ENCODE measurements around the gene CTTNBP2. TPM values are rescaled to one million over a fixed set of nuclear protein-coding genes. Genes with fewer than 3 reads are reported as not detected.

Gene CTTNBP2
- total and polyA plus RNA-seq, 10 donors: 0.68 to 15.1 (median 8.5) TPM

DNA sequence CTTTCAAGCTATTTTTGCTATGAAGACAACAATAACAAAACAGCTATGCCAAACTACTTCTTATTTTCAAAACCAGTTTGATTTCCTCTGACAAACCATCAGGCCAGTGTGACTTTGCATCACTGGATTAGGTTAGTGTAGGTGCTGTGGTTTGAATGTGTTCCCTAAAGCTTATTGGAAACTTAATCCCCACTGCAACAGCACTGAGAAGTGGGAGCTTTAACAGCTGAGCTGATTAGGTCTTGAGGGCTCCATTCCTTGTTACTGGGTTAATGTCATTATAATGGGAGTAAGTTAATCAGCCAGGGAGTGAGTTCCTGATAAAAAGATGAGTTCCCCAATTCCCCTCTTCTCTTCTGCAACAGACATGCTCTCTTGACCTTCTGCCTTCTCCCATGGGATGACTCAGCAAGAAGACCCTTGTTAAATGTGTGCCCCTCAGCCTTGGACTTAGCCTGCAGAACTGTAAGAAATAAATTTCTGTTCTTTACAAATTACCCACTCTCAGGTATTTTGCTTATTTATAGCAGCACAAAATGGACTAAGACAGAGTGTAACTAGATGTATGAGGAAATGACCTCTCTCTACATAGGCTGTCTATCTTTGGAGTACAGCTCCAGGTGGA is 186.8 kb downstream of the CTTNBP2 start:
- H3K4me1 ChIP-seq: no peaks in the 10 kb centered on the region
- DNase-seq: no peak
- no peak overlapping the region for H3K4me3 ChIP-seq
- TF ChIP-seq POLR2AphosphoS5 (IDR thresholded peaks at IDR 0.05): no peak
- TF ChIP-seq, protein P1, sequence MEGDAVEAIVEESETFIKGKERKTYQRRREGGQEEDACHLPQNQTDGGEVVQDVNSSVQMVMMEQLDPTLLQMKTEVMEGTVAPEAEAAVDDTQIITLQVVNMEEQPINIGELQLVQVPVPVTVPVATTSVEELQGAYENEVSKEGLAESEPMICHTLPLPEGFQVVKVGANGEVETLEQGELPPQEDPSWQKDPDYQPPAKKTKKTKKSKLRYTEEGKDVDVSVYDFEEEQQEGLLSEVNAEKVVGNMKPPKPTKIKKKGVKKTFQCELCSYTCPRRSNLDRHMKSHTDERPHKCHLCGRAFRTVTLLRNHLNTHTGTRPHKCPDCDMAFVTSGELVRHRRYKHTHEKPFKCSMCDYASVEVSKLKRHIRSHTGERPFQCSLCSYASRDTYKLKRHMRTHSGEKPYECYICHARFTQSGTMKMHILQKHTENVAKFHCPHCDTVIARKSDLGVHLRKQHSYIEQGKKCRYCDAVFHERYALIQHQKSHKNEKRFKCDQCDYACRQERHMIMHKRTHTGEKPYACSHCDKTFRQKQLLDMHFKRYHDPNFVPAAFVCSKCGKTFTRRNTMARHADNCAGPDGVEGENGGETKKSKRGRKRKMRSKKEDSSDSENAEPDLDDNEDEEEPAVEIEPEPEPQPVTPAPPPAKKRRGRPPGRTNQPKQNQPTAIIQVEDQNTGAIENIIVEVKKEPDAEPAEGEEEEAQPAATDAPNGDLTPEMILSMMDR (IDR thresholded peaks at IDR 0.05 in 8 of 11, conservative IDR thresholded peaks at IDR 0.05 in 3 of 11): no peak
- TF ChIP-seq POLR2A (IDR thresholded peaks at IDR 0.05): no peak
- no peaks in the 10 kb centered on the region for H3K9me3 ChIP-seq
- intact Hi-C loops (cut with DNase I; ENCODE audit: low total_unique reads): no loop called here
- H3K27me3 ChIP-seq (replicated peaks in 1 of 7): no peaks in the 10 kb centered on the region
- no peak overlapping the region for H3K27ac ChIP-seq
- no peaks in the 10 kb centered on the region for H3K36me3 ChIP-seq

DNA sequence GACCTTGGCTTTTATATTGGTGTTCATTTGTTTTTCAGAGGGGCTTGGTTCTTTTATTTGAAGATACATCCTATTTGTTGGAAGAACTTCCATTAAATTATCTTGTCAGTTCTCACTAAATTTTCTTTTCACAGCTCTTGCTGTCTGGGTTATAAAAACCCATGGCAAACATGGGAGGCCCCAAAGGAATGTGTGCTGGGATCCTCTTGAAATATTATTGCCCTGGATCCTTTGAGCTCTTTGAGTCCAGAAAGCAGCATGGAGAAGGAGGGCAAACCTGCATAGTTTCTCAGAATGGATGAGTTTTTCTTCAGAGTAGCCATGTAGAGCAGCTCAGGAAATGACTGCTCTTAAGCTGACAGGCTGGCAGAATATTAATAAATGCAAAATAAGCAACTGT is 187.4 kb downstream of the CTTNBP2 start:
- intact Hi-C loops (cut with DNase I; ENCODE audit: low total_unique reads): no loop called here
- TF ChIP-seq POLR2AphosphoS5 (IDR thresholded peaks at IDR 0.05): no peak
- no peak for TF ChIP-seq POLR2A (IDR thresholded peaks at IDR 0.05)
- TF ChIP-seq, protein P1 (IDR thresholded peaks at IDR 0.05 in 8 of 11, conservative IDR thresholded peaks at IDR 0.05 in 3 of 11): no peak
- Histone ChIP-seq H3K4me1 (no peaks in the 10 kb centered on the region), H3K9me3 (no peaks in the 10 kb centered on the region), H3K36me3 (no peaks in the 10 kb centered on the region), H3K4me3 (no peak overlapping the region), H3K27ac (no peak overlapping the region), H3K27me3 (replicated peaks in 1 of 7) (no peaks in the 10 kb centered on the region)
- no peak for DNase-seq

DNA sequence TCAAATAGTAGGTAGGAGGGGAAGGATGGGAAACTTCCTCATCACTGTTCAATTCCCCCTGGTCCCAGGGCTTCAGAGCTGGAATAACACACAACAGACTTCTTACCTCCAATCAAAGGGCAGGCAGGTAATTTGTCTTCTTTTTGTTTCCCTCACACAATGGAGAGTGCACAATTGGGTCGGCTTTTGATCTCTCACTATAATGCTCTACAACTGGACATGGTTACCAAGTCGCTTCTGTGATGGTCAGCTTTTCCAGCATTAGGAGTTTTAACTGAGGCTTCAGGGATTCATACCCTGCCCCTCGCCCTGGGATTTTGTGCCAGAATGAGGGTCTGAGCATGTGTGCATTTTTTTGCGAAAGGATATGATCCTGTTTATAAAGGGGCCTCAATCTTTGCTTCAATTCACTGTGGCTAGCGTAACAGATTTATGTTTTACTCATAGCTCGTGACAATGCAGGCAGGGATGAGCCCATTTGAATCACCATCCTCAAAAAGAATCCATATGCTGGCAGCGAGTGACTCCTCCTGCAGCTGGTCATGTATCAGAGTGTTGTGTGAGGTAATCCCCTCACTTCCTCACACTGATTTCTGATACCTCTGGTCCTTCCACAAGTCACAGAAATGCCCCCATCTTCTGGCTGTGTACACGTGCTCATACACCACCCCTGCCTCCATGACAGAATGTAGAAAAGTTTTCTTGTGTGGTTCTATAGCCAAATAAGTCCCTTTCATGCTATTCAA is 189.6 kb downstream of the CTTNBP2 start:
- no peaks in the 10 kb centered on the region for H3K9me3 ChIP-seq
- no peak overlapping the region for H3K27ac ChIP-seq
- DNase-seq: no peak
- H3K27me3 ChIP-seq (replicated peaks in 1 of 7): no peaks in the 10 kb centered on the region
- H3K4me1 ChIP-seq: no peaks in the 10 kb centered on the region
- WGBS, 5 donors: 77 to 88% (median 84%) methylated on average over 8 of the region's 8 CpGs
- no peaks in the 10 kb centered on the region for H3K36me3 ChIP-seq
- intact Hi-C loops (cut with DNase I; ENCODE audit: low total_unique reads): no loop called here
- TF ChIP-seq POLR2AphosphoS5 (IDR thresholded peaks at IDR 0.05): no peak
- no peak for TF ChIP-seq POLR2A (IDR thresholded peaks at IDR 0.05)
- TF ChIP-seq, protein P1 (IDR thresholded peaks at IDR 0.05 in 8 of 11, conservative IDR thresholded peaks at IDR 0.05 in 3 of 11): no peak
- H3K4me3 ChIP-seq: no peak overlapping the region

DNA sequence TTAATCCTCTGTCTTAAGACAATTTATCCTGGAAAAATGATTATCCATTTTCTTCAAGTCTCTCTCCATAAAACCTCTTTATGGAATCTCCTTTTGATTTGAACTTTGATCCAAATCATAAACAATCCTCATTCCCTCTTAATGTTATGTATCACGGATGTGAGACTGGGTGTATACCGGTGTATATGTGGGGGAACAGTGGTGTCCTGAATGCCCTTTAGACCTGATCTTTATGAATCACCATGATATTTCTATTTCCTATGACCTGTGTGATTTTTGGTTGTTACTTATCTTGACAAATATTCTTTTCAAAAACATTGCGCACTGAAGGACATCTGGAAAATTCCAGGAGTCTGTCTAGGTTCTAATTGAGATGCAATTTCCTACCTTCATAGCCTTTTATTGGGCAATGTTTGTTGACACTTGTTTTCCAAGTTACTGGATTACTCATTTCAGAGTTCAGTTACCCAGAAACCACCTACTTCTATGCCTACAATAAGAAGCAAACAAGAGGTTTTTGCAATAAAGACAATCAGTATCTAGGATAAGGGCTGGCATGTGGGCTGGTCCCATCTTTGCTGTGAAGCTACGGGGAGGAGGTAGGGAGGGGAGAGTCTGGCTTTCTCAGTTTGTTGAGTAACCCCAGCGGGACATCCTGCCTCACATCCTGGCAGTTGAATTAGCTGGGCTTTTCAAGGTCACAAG is 190.4 kb downstream of the CTTNBP2 start:
- no peak overlapping the region for H3K27ac ChIP-seq
- WGBS, 5 donors: 67 to 78% (median 73%) methylated on average over 5 of the region's 5 CpGs
- H3K36me3 ChIP-seq: no peaks in the 10 kb centered on the region

More for the DNA sequence above, 190.4 kb downstream of the CTTNBP2 start:
- intact Hi-C loops (cut with DNase I; ENCODE audit: low total_unique reads): no loop called here
- Histone ChIP-seq H3K9me3 (no peaks in the 10 kb centered on the region), H3K4me1 (no peaks in the 10 kb centered on the region), H3K4me3 (no peak overlapping the region), H3K27me3 (replicated peaks in 1 of 7) (no peaks in the 10 kb centered on the region)
- no peak for DNase-seq
- no peak for TF ChIP-seq POLR2AphosphoS5 (IDR thresholded peaks at IDR 0.05)
- no peak for TF ChIP-seq POLR2A (IDR thresholded peaks at IDR 0.05)
- TF ChIP-seq, protein P1 (IDR thresholded peaks at IDR 0.05 in 8 of 11, conservative IDR thresholded peaks at IDR 0.05 in 3 of 11): no peak

Measured in spleen (tissue), 11 donors.